H1 (cell line): ENCODE data around the gene STKLD1.

Experiments used
- ASH2L ChIP-seq: fragments of 200-600, 300-600 bp; sonication (generic); IDR thresholded peaks from one replicate; pipeline ENCODE4 v1.7.1; 2017; ENCODE audit warnings: low read length
- CBX5 ChIP-seq: fragments of 300-800, 300-1000 bp; sonication (generic); IDR thresholded peaks from 2 replicates; pipeline ENCODE4 v1.7.1; 2016; ENCODE audit warnings: antibody characterized with exemption, low read length, low read depth
- CTCF ChIP-seq, 3 experiments: IDR thresholded peaks; 1 replicate in 2 of 3; 2 replicates in 1 of 3; pipeline versions ENCODE4 v1.5.1 to v1.6.1; 2011; ENCODE audit warnings: low read length in 3 of 3, mild to moderate bottlenecking in 3 of 3, inconsistent platforms in 2 of 3, low read depth in 1 of 3, moderate library complexity in 1 of 3; ENCODE audit not compliant: insufficient read depth in 1 of 3; ENCODE audit errors: control extremely low read depth in 1 of 3
- EGR1 ChIP-seq: IDR thresholded peaks from 2 replicates; pipeline ENCODE4 v1.6.1; 2011; ENCODE audit warnings: low read depth, low read length, borderline replicate concordance
- POLR2A ChIP-seq, 2 experiments: IDR thresholded peaks; 1 replicate in 1 of 2; 2 replicates in 1 of 2; pipeline ENCODE4 v1.6.1; 2011; ENCODE audit warnings: low read depth in 2 of 2, low read length in 2 of 2, mild to moderate bottlenecking in 2 of 2; ENCODE audit errors: control extremely low read depth in 1 of 2
- RAD21 ChIP-seq, 2 experiments: IDR thresholded peaks in 1 of 2; conservative IDR thresholded peaks in 1 of 2; 2 replicates each; pipeline ENCODE4 v1.6.1; 2011; ENCODE audit warnings: low read depth in 2 of 2, low read length in 2 of 2, improper control_type of control experiment in 1 of 2, inconsistent platforms in 1 of 2, mild to moderate bottlenecking in 1 of 2, moderate library complexity in 1 of 2
- TAF1 ChIP-seq: IDR thresholded peaks from 2 replicates; pipeline ENCODE4 v1.6.1; 2011; ENCODE audit warnings: mild to moderate bottlenecking, low read depth, low read length
- TCF12 ChIP-seq: IDR thresholded peaks from 2 replicates; pipeline ENCODE4 v1.6.1; 2011; ENCODE audit warnings: low read depth, mild to moderate bottlenecking, low read length
- TEAD4 ChIP-seq: IDR thresholded peaks from 2 replicates; pipeline ENCODE4 v1.6.1; 2012; ENCODE audit warnings: low read depth, low read length, inconsistent platforms, mixed read lengths
- ZNF274 ChIP-seq: IDR thresholded peaks from 2 replicates; pipeline ENCODE4 v1.7.0; 2012; ENCODE audit warnings: low read length, borderline replicate concordance; ENCODE audit errors: extremely low read depth

- no peak for TF ChIP-seq TCF12
- TF ChIP-seq POLR2A (IDR thresholded peaks at IDR 0.05; ENCODE audit: control extremely low read depth in 1 of 2, low read depth in 2 of 2, low read length in 2 of 2) = no peak
- no peak for TF ChIP-seq RAD21 (IDR thresholded peaks at IDR 0.05 in 1 of 2, conservative IDR thresholded peaks at IDR 0.05 in 1 of 2; ENCODE audit: low read depth in 2 of 2, low read length in 2 of 2)
- no peak for TF ChIP-seq CBX5
- no peak for TF ChIP-seq CTCF (IDR thresholded peaks at IDR 0.05; ENCODE audit: control extremely low read depth in 1 of 3, insufficient read depth in 1 of 3, low read depth in 1 of 3, low read length in 3 of 3)
- no peak for TF ChIP-seq TEAD4
- TF ChIP-seq ASH2L = no peak
- no peak for TF ChIP-seq TAF1
- TF ChIP-seq ZNF274 = no peak
- TF ChIP-seq EGR1 = no peak
Observed at GRCh38 chr9:133425049-133425632, 49.0 kb downstream of the STKLD1 start.
